ENCODE results near the gene SAG. TPM values are rescaled to one million over a fixed set of nuclear protein-coding genes. Genes with fewer than 3 reads are reported as not detected.

The SAG gene
- total and polyA plus RNA-seq, 2 experiments from 2014 or later: 0.47 TPM; not detected in 1

- TF ChIP-seq EZH2phosphoT487 (IDR thresholded peaks at IDR 0.05; ENCODE audit: low read depth, severe bottlenecking, unreplicated experiment): no peak
- TF ChIP-seq CTCF (IDR thresholded peaks at IDR 0.05; ENCODE audit: poor library complexity): no peak
- TF ChIP-seq EZH2 (IDR thresholded peaks at IDR 0.05; ENCODE audit: borderline replicate concordance): no peak
- WGBS (ENCODE audit: low lambda C conversion rate, missing lambda C conversion rate): 83% methylated on average over 8 of the region's 8 CpGs
- no peak overlapping the region for H3K4me3 ChIP-seq
- H3K79me2 ChIP-seq: peaks cover 75% of the 10 kb centered on the region
- no peak overlapping the region for H3K27ac ChIP-seq
- no peak overlapping the region for H2AFZ ChIP-seq
- H3K4me2 ChIP-seq: no peak overlapping the region
- no peaks in the 10 kb centered on the region for H4K20me1 ChIP-seq (ENCODE audit: insufficient read depth, poor library complexity, severe bottlenecking)
- no peak for DNase-seq (ENCODE audit: low spot score)
- no peaks in the 10 kb centered on the region for H3K9me3 ChIP-seq (ENCODE audit: low read depth)
- H3K27me3 ChIP-seq: no peaks in the 10 kb centered on the region
- H3K9me2 ChIP-seq (replicated peaks; ENCODE audit: insufficient read depth): no peaks in the 10 kb centered on the region
- no peaks in the 10 kb centered on the region for H3K4me1 ChIP-seq (ENCODE audit: insufficient read depth)
- no peaks in the 10 kb centered on the region for H3K36me3 ChIP-seq (replicated peaks; ENCODE audit: insufficient read depth, low read depth)
Measured at GRCh38 chr2:233369462-233369861, 61.8 kb downstream of the SAG start.

GRCh38 chr2:233369897-233370685 lies 62.5 kb downstream of the SAG start:
- Histone ChIP-seq H3K27ac (no peak overlapping the region), H3K36me3 (replicated peaks; ENCODE audit: insufficient read depth, low read depth) (no peaks in the 10 kb centered on the region), H3K79me2 (peaks cover 71% of the 10 kb centered on the region), H3K4me2 (no peak overlapping the region), H3K9me2 (replicated peaks; ENCODE audit: insufficient read depth) (no peaks in the 10 kb centered on the region), H2AFZ (no peak overlapping the region), H4K20me1 (ENCODE audit: insufficient read depth, poor library complexity, severe bottlenecking) (no peaks in the 10 kb centered on the region), H3K4me1 (ENCODE audit: insufficient read depth) (no peaks in the 10 kb centered on the region), H3K9me3 (ENCODE audit: low read depth) (no peaks in the 10 kb centered on the region), H3K27me3 (no peaks in the 10 kb centered on the region), H3K4me3 (no peak overlapping the region)
- TF ChIP-seq EZH2phosphoT487 (IDR thresholded peaks at IDR 0.05; ENCODE audit: low read depth, severe bottlenecking, unreplicated experiment) (no peak), CTCF (IDR thresholded peaks at IDR 0.05; ENCODE audit: poor library complexity) (no peak), EZH2 (IDR thresholded peaks at IDR 0.05; ENCODE audit: borderline replicate concordance) (no peak)
- DNase-seq (ENCODE audit: low spot score): no peak
- 91% methylated on average over 9 of the region's 9 CpGs for WGBS (ENCODE audit: low lambda C conversion rate, missing lambda C conversion rate)

GRCh38 chr2:233371641-233372040 lies 64.0 kb downstream of the SAG start:
- Histone ChIP-seq H3K27ac (no peak overlapping the region), H3K27me3 (no peaks in the 10 kb centered on the region), H4K20me1 (ENCODE audit: insufficient read depth, poor library complexity, severe bottlenecking) (no peaks in the 10 kb centered on the region), H3K4me2 (no peak overlapping the region), H3K36me3 (replicated peaks; ENCODE audit: insufficient read depth, low read depth) (no peaks in the 10 kb centered on the region), H3K79me2 (peaks cover 60% of the 10 kb centered on the region), H3K9me3 (ENCODE audit: low read depth) (no peaks in the 10 kb centered on the region), H2AFZ (no peak overlapping the region), H3K9me2 (replicated peaks; ENCODE audit: insufficient read depth) (no peaks in the 10 kb centered on the region), H3K4me1 (ENCODE audit: insufficient read depth) (no peaks in the 10 kb centered on the region), H3K4me3 (no peak overlapping the region)
- TF ChIP-seq EZH2phosphoT487 (IDR thresholded peaks at IDR 0.05; ENCODE audit: low read depth, severe bottlenecking, unreplicated experiment): no peak
- no peak for TF ChIP-seq EZH2 (IDR thresholded peaks at IDR 0.05; ENCODE audit: borderline replicate concordance)
- no peak for TF ChIP-seq CTCF (IDR thresholded peaks at IDR 0.05; ENCODE audit: poor library complexity)
- DNase-seq (ENCODE audit: low spot score): no peak
- WGBS (ENCODE audit: low lambda C conversion rate, missing lambda C conversion rate): 100% methylated on average over 2 of the region's 2 CpGs

Measured in hepatocyte (in vitro differentiated cells).